Left renal cortex interstitium (tissue), 4 donors: ENCODE measurements around the gene CLEC3B. TPM values are rescaled to one million over a fixed set of nuclear protein-coding genes. Genes with fewer than 3 reads are reported as not detected.
"Not testable (repeated sequence)": the region's sequence is repeated elsewhere in the genome, so short reads cannot be mapped to it uniquely, and the experiment has no call there.

Experiments used
- DNase-seq, 4 donors: peaks; one replicate each; pipeline ENCODE4 v3.0.0-alpha.2; 2013; ENCODE audit warnings: low read depth in 4 of 4, low spot score in 2 of 4, missing footprints in 1 of 4
- polyA plus RNA-seq, 4 donors: library from polyadenylated mRNA; unstranded; fragments of 120-200 nt; gene quantifications; one replicate each; pipeline ENCODE4 v1.2.1, GENCODE V29; 2013; ENCODE audit not compliant: insufficient read length in 4 of 4

Gene CLEC3B
- 10 to 100 TPM; 21.1 to 44.0 (median 25.8) TPM for polyA plus RNA-seq

- DNase-seq: no peak
These were observed at the start of gene CLEC3B for GRCh38 chr3:45026038-45026437. TSS of gene CLEC3B (plus strand) at chr3:45026303. CDS start at chr3:45026363, 60 bp downstream.

GRCh38 chr3:44981220-44981619, 44.9 kb upstream of the CLEC3B start:
- no peak for DNase-seq

- DNase-seq: no peak
These were observed 44.4 kb upstream of the CLEC3B start for GRCh38 chr3:44981751-44982150.

DNA sequence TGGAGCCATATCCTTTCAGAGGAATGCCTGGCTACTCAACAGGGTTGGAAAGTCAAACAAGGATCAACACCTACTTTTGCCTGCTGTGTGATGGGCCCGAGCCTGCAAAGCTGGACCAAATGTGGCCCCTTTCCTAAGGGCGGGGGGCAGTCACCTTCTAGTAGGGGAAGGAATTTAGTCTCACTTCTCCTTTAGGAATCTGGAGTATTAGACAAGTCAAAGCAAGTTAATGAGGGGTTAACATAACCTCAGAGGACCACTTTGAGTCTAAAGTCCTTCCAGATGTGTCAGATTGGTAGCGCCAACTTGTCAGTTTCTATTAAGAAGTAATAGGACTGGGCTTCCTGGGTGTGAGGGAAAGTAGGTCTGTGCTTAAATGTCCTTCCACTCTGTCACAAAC, 43.3 kb upstream of the CLEC3B start:
- no peak for DNase-seq

GRCh38 chr3:44983484-44983941, 42.6 kb upstream of the CLEC3B start:
- DNase-seq: no peak

GRCh38 chr3:44984335-44984734, 41.8 kb upstream of the CLEC3B start:
- DNase-seq: no peak

DNA sequence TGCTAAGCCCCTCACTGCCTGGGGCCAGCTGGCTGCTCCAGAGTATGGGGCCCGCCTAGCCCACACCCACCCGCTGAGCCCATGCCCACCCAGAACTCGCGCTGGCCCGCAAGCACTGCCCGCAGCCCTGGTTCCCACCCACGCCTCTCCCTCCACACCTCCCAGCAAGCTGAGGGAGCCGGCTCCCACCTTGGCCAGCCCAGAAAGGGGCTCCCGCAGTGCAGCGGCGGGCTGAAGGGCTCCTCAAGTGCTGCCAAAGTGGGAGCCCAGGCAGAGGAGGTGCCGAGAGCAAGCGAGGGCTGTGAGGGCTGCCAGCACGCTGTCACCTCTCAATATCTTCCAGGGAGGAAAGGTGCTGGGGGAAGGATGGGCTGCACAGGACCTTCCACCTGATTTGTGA, 39.8 kb upstream of the CLEC3B start:
- not testable (repeated sequence) for DNase-seq

- DNase-seq: no peak
These were observed 38.8 kb upstream of the CLEC3B start for GRCh38 chr3:44987332-44987731.

GRCh38 chr3:44988073-44988472, 38.0 kb upstream of the CLEC3B start:
- no peak for DNase-seq

GRCh38 chr3:44989141-44989540, 37.0 kb upstream of the CLEC3B start:
- no peak for DNase-seq

DNA sequence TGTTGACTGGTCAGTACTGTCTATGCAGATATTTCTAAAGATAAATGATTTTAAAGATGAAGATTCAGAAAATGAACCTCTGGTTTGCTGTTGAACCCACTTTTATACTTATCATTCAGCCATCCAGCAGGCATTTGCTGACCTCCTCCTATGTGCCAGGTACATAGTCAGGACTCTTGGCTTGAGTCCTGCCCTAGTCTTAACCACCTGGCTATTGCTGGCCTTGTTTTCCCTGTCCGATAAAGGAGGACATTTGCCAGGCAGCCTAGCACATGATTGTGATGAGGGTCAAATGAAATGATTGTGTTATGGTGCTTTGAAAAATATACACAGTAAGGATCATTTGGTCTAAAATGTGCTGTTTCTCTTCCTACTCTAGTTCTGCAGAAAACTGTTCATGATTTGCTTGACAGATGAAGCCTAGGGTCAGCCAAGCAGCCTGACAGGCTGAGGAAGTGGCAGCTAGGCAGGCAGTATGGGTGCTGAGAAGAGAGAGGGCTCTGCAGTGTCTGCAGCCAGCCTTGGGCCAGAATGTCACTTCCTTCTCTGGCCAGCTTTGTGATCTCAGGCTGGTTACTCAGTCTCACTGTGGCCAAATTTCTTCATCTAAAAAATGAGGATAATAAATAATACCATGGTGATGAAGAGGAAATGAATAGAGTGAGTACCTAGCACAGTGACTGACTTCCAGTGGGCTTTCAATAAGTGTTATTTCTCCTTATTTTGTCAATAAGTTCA, 36.3 kb upstream of the CLEC3B start:
- no peak for DNase-seq

DNA sequence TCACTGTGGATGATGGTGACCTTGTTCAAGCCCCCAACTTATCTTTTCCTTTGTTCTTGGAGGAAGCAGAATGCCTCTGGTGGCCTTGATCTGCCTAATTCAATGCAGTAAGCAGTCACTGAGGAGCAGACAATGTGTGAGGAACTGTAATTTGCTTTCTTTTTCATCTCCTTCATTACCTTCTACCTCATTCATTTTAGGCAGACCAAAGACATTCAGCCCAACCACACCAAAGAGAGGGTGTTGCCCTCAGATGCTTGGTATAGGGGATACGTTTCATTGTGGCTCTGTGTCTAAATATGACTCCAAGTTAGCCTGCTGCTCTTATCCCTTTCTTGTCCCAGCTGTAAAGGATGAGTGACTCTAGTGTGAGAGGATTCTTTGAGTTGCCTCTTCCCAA, 34.8 kb upstream of the CLEC3B start:
- DNase-seq: no peak

DNA sequence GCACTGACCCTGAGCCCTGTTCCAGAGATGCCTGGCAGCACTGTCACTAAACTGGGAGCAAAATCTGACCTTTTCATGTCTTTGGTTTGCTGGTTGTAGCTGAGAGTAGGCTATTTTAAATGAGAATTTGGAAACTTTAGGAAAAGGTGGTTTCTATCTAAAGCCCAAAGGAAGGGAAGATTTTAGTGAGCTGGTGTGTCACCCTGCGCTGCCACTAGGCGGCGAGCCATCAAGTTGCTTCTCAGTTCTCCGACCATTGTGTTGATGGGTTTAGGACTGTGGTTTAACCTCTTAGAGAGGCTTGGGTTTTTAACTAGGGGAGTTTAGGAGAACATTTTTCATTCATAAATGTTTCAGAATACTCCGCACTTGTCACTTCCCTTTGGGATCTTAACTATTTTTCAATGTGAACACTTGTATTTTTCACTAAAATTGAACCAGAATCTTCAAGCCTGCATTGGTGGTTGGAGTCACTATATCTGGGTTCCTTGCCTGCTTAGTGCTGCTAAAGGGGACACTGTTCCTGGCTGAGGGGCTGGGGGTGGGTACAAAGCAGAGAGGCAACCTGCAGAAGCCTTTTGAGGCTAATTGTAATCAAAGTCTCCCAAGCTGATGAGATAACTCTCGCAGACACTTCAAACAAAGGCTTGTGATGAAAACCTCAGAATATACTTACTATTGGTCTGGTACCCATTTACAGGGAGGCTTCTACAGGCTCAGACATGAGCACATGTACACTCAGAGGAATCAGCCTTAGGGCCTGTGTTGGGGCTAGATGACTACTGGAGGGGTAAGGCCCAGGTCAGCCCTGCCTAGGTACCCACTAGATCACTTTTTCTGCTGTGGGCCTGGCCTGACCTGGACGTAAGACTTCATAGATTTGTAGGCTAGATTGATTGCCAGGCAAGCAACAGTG, 33.3 kb upstream of the CLEC3B start:
- no peak for DNase-seq

DNA sequence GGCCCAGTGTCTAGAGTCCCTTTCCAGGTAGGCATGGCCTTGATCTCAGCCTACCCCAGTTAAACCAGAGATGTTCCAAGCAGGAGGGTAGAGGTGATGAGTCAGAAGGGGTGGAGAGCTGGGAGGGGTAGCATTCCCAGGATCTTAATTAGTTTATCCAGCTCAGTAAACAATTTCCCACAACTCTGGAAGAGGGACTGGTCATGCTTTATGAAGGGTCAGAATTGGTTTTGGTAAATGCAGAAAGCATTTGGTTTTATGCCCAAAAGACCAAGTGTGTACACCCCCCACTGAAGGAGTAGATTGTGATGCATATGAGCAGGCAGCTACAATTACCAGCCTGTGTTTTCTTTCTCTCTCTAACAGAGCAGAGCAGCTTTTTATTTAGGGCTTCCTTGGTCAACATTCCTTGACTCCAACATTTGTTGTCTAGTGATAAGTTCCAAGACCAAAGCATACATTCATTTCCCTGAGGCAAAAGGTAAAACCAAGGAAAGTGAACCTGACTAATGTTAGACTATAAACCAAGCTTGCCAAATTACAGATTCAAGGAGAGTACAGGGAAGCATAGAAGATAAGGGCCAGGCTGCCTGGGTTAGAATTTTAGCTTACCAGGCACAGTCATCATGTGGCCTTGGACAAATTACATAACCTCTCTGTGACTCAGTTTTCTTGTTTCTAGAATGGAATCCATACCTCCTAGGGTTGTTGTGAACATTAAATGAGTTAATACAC, 32.5 kb upstream of the CLEC3B start:
- no peak for DNase-seq

- peak in 1 of 4 donors; percentile 75 for DNase-seq
These were observed 30.8 kb upstream of the CLEC3B start for GRCh38 chr3:44995142-44995770.

GRCh38 chr3:44996556-44996969, 29.5 kb upstream of the CLEC3B start:
- DNase-seq: no peak

DNA sequence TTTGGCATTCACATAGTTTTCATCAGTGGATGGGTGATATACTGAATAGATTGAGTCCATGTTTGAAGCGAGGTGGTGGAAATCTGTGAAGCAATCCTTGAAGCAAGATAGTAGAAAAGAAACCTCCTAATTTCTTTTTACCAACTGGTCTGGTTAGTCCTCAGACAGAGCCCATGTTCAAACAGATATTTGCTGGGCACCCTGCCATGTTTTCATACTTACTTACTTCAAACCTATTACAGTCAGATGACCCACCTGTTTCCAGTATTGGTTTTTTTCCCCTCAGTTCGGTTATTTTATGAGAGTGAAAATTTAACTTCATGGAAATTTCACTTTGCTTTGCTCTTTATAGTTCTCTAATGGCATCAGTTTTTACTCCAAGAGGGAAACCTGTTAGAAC, 26.3 kb upstream of the CLEC3B start:
- DNase-seq: no peak

DNA sequence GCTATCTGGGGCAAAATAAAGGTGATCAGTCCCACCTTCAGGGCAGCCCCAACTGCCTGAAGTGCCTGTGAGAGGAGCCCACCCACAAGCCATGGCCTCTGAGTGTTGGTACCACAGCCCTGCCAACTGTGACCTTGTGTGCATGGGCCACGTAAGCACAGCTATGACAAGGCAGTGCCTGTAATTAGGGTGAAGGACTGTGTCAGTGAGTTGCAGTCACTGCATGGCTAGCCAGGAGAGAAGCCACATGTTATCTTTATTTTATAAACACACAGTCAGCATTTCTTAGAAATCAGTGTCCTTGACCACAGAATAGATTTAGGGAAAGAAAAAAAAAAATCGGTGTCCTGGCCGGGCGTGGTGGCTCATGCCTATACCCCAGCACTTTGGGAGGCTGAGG, 25.3 kb upstream of the CLEC3B start:
- DNase-seq: no peak

- no peak for DNase-seq
These were observed 24.4 kb upstream of the CLEC3B start for GRCh38 chr3:45001738-45002137.

DNA sequence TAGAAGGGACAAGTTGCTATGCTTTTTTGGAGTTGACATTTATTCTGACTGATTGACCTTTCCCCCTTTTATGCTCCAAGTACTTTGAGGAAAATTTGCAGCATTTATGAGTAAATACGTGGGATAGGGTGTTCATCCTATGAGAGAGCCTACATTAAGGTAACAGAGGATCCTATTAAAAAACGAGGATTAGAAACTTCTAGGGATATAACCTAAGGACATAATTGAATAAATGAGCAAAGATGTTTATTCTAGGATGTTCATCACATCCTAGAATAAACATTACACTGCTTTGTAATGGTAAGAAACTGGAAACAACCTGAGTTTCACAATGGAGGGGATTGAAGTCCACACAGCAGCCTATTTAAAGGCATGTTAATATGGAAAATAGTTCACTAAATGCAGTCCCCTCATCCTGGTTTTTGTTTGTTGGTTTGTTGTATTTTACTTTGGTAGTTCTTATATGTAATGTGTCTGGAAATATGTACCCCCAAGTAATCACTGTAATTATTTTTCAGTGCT, 23.9 kb upstream of the CLEC3B start:
- no peak for DNase-seq
